ENCODE data around the gene IGSF9B. TPM values are rescaled to one million over a fixed set of nuclear protein-coding genes. Genes with fewer than 3 reads are reported as not detected.

Gene IGSF9B
- polyA plus RNA-seq, 1 donor: 15.4 TPM

GRCh38 chr11:133900176-133901105 lies 56.3 kb downstream of the IGSF9B start:
- no peak for DNase-seq

- no peak for DNase-seq
These were observed 58.0 kb downstream of the IGSF9B start for GRCh38 chr11:133898770-133899115.

DNA sequence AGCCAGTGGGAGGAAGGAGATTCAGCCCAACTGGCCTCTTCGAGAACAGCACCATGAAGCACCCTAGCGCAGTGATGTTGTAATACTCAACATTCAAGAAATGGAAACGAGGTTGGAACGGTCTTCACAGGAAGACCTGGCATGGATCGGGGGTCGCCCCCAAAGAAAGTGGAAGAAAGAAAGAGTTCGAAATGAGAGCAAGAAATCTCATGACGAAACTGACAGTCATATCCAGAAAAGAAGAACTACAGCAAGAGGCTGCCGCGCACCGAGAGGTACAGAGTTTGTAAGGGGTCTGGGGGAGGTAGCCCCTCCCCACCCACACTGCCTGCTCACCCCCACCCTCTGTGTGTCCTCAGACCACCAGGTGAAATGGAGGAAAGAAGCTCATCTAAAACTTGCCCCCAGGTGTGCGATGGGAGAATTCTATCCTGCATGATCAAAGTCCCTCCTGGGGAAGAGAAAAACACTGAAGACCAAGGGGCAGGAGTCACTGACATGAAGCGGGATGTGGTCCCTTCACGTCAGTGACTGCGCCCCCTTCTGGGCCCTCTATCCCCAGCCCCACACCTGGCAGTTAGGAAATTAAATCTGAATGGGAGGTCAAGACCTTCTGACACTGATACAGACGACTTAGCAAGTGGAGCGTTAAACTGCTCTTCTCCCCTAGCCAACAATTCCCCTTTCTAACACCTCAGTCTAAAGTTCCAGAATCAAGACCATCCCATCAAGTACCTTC lies 58.6 kb downstream of the IGSF9B start:
- no peak for DNase-seq

DNA sequence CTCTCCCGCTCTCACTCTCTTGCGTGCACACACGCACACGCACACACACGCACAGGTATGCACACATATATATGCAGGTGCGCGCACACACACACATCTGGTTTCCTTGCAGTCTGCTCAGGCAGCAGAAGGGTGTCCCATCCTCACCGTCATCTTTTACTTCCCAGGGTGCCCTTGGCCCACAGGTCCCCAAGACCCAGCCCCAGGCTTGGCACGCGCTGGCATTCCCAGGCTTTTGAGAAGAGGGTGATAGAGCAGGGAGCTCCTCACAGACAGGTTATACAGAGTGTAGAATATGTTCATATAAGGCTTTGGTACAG lies 59.5 kb downstream of the IGSF9B start:
- no peak for DNase-seq

GRCh38 chr11:133896642-133897330 lies 60.0 kb downstream of the IGSF9B start:
- DNase-seq: no peak

DNA sequence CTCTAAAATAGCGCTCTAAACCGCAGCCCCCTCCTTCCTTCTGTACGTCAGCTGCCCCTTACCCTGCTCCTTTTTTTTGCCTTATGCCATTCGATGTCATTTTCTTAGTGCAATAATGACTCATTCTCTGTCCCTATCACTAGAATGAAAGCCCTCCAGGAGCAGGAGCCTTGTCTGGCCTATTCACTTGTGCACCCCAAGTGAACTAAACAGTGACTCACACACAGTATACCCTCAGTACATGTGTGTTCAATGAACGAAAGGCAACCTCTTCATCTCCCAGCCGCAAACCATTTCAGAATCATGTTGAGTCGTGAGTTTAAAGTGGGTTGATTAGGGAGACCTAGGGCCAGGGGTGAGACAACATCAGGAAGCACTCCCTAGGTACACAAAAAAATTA lies 60.7 kb downstream of the IGSF9B start:
- no peak for DNase-seq

GRCh38 chr11:133895551-133895950 lies 61.2 kb downstream of the IGSF9B start:
- no peak for DNase-seq

DNA sequence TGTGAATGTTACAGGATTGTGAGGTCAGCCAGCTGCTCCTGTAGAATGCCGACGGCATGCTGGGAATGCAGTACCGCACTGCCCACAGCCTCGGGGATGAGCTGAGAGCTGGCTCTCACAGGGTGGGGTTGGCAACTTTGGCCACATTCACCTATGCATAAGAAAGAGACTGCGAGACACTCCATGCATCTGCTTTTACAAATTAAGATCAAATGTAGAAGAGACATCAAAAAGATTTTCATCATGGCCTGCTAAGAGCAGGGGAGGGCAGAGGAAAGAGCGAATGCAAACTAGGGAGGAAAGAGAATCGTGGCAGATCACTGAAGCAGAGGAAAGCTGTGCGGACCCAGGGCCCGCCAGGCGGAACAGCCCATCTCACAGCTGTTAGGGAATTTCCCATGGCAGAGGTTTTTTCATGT lies 61.7 kb downstream of the IGSF9B start:
- DNase-seq: peak; percentile 8

GRCh38 chr11:133893381-133893780 lies 63.4 kb downstream of the IGSF9B start:
- no peak for DNase-seq

GRCh38 chr11:133892584-133893380 lies 64.0 kb downstream of the IGSF9B start:
- DNase-seq: no peak

GRCh38 chr11:133892126-133892525 lies 64.6 kb downstream of the IGSF9B start:
- DNase-seq: no peak

GRCh38 chr11:133889893-133890292 lies 66.9 kb downstream of the IGSF9B start:
- no peak for DNase-seq

- no peak for DNase-seq
These were observed 67.6 kb downstream of the IGSF9B start for GRCh38 chr11:133889188-133889587.

GRCh38 chr11:133887692-133888332 lies 69.0 kb downstream of the IGSF9B start:
- DNase-seq: no peak

- no peak for DNase-seq
These were observed 70.7 kb downstream of the IGSF9B start for GRCh38 chr11:133886029-133886428.

DNA sequence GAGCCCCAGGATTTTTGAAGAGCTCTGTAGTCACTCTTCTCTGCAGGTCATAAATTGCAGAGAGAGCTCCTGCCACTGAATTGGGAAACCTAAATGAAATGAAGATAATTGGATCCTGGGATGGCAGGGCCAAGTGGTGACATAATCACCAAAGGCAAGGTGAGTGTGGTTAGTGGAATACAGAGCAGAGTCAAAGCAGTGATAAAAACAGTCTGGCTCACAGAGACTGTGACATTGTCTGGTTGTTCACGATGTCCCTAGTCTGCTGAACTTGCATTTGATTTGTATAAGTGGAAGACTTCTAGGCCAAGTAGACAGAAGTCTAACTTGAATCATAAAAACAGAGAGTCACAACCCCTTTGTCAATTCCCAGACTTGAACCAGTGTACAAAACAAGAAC lies 84.6 kb downstream of the IGSF9B start:
- no peak for DNase-seq

GRCh38 chr11:133867456-133867855 lies 89.3 kb downstream of the IGSF9B start:
- no peak for DNase-seq

- DNase-seq: no peak
These were observed 91.3 kb downstream of the IGSF9B start for GRCh38 chr11:133865466-133865865.

- no peak for DNase-seq
These were observed 92.0 kb downstream of the IGSF9B start for GRCh38 chr11:133864756-133865155.

GRCh38 chr11:133860151-133860550 lies 96.6 kb downstream of the IGSF9B start:
- no peak for DNase-seq

Measured in hindlimb muscle (tissue), 1 donor.